GM21528 (cell line): ENCODE measurements around the gene HABP2.

Source experiments
- ATAC-seq: cut with Tn5 transposase; IDR thresholded peaks from one replicate; pipeline ENCODE4 v1.9.1; 2021; ENCODE audit warnings: mild to moderate bottlenecking, moderate library complexity; ENCODE audit not compliant: unreplicated experiment, low FRiP score

HABP2 gene

GRCh38 chr10:113553149-113553548 is 296 bp downstream of the HABP2 start:
- no peak for ATAC-seq

GRCh38 chr10:113554214-113554613 is 1.4 kb downstream of the HABP2 start:
- no peak for ATAC-seq

- ATAC-seq, result no peak
These were observed 2.4 kb downstream of the HABP2 start for GRCh38 chr10:113555245-113555644.

- no peak for ATAC-seq
These were observed 2.9 kb downstream of the HABP2 start for GRCh38 chr10:113555751-113556150.

- no peak for ATAC-seq
These were observed 4.6 kb downstream of the HABP2 start for GRCh38 chr10:113557424-113557862.

GRCh38 chr10:113557903-113558321 is 5.1 kb downstream of the HABP2 start:
- no peak for ATAC-seq

GRCh38 chr10:113560071-113560470 is 7.2 kb downstream of the HABP2 start:
- no peak for ATAC-seq

GRCh38 chr10:113561214-113561613 is 8.4 kb downstream of the HABP2 start:
- no peak for ATAC-seq

- no peak for ATAC-seq
These were observed 9.2 kb downstream of the HABP2 start for GRCh38 chr10:113562069-113562468.

- no peak for ATAC-seq
These were observed 9.9 kb downstream of the HABP2 start for GRCh38 chr10:113562704-113563103.

- ATAC-seq, result peak; percentile 96
These were observed 10.6 kb downstream of the HABP2 start for GRCh38 chr10:113563306-113564088.

- no peak for ATAC-seq
These were observed 12.5 kb downstream of the HABP2 start for GRCh38 chr10:113565364-113565763.

- no peak for ATAC-seq
These were observed 14.0 kb downstream of the HABP2 start for GRCh38 chr10:113566888-113567287.

GRCh38 chr10:113569576-113569975 is 16.7 kb downstream of the HABP2 start:
- no peak for ATAC-seq

- no peak for ATAC-seq
These were observed 19.9 kb downstream of the HABP2 start for GRCh38 chr10:113572520-113573290.

GRCh38 chr10:113573368-113573767 is 20.5 kb downstream of the HABP2 start:
- no peak for ATAC-seq

- ATAC-seq, result no peak
These were observed 24.0 kb downstream of the HABP2 start for GRCh38 chr10:113576852-113577251.

GRCh38 chr10:113578773-113579172 is 25.9 kb downstream of the HABP2 start:
- no peak for ATAC-seq

- ATAC-seq, result no peak
These were observed 28.2 kb downstream of the HABP2 start for GRCh38 chr10:113581092-113581491.

- ATAC-seq, result no peak
These were observed 30.7 kb downstream of the HABP2 start for GRCh38 chr10:113583571-113583970.

GRCh38 chr10:113585949-113586348 is 33.1 kb downstream of the HABP2 start:
- no peak for ATAC-seq
